Measurements from ENCODE around the gene PDE6H. TPM values are rescaled to one million over a fixed set of nuclear protein-coding genes. Genes with fewer than 3 reads are reported as not detected.

The PDE6H gene
- total and polyA plus RNA-seq, 10 of the 15 experiments (the other 5 are each of a cell fraction or from before 2014, with no cell fraction given) = 0.16 TPM; not detected in 9

GRCh38 chr12:14986449-14986848, 13.6 kb downstream of the PDE6H start:
- no peak overlapping the region for H3K27ac ChIP-seq (ENCODE audit: control insufficient read depth, insufficient read depth)
- no TSS peak for BruUV-seq (replicated peaks)
- ATAC-seq = no peak
- in situ Hi-C loops (cut with MboI) (loop anchor here (10.0 kb wide), 1 partner anchor 362 kb away; no protein-coding TSS in a partner anchor), intact Hi-C loops (cut with micrococcal nuclease; ENCODE audit: unreplicated experiment) (loop anchor here (5.0 kb wide), 1 partner anchor 34 kb away; no protein-coding TSS in a partner anchor)
- FAIRE-seq = no peak
- no peaks in the 10 kb centered on the region for H3K79me2 ChIP-seq (ENCODE audit: control insufficient read depth, insufficient read depth, low read length)
- ChIA-PET SMC1A (ENCODE audit: uncharacterized antibody, unreplicated experiment) (interaction anchor here (0.7 to 2.0 kb wide), 6 partner anchors 8 to 792 kb away, joined by 3 to 6 read pairs (median 4); no protein-coding TSS in a partner anchor), CTCF (interaction anchor here (0.6 to 2.8 kb wide), 7 partner anchors 9 to 262 kb away, joined by 3 to 19 read pairs (median 4); partner anchors contain the start of gene PDE6H), POLR2A (interaction anchor here (0.7 kb wide), 1 partner anchor 114 kb away, joined by 4 read pairs; no protein-coding TSS in a partner anchor), RAD21 (ENCODE audit: unreplicated experiment) (interaction anchor here (0.7 to 1.4 kb wide), 9 partner anchors 23 to 262 kb away, joined by 3 to 7 read pairs (median 5); partner anchors contain the start of gene ERP27)
- H3K9me3 ChIP-seq (replicated peaks; ENCODE audit: control insufficient read depth, insufficient read depth, low read length) = no peaks in the 10 kb centered on the region; the same call in 1 of the 3 replicates
- 96% methylated on average over 4 of the region's 4 CpGs for WGBS (ENCODE audit: insufficient coverage, insufficient replicate concordance, low lambda C conversion rate, missing lambda C conversion rate)
- H3K4me1 ChIP-seq (ENCODE audit: control insufficient read depth, insufficient read depth, low read length) = peaks cover 17% of the 10 kb centered on the region
- no peak overlapping the region for H3K4me2 ChIP-seq (ENCODE audit: control insufficient read depth, insufficient read depth)
- no peak overlapping the region for H2AFZ ChIP-seq (ENCODE audit: control insufficient read depth, low read depth, low read length)
- no peak overlapping the region for H3K4me3 ChIP-seq
- DNase-seq (ENCODE audit: low read depth, low spot score) = no peak
- no peaks in the 10 kb centered on the region for H3K27me3 ChIP-seq (replicated peaks in 1 of 2; ENCODE audit: control insufficient read depth in 2 of 2, insufficient read depth in 2 of 2, low read length in 1 of 2)
- no peak overlapping the region for H3K9ac ChIP-seq (ENCODE audit: control insufficient read depth, insufficient read depth, low read length)
- no peaks in the 10 kb centered on the region for H4K20me1 ChIP-seq (ENCODE audit: control insufficient read depth, insufficient read depth)
- no peaks in the 10 kb centered on the region for H3K36me3 ChIP-seq (ENCODE audit: control insufficient read depth in 2 of 2, insufficient read depth in 2 of 2, low read length in 1 of 2)
- TF ChIP-seq SMC3 (IDR thresholded peaks at IDR 0.05; ENCODE audit: borderline replicate concordance, low read length) (peak; percentile 26; the same call in 1 of the 2 replicates), YY1 (IDR thresholded peaks at IDR 0.05; ENCODE audit: low read depth, low read length) (no peak), TCF7 (IDR thresholded peaks at IDR 0.05; ENCODE audit: borderline replicate concordance) (no peak), JUNB (IDR thresholded peaks at IDR 0.05) (no peak), KLF5 (IDR thresholded peaks at IDR 0.05; ENCODE audit: partially characterized antibody) (no peak), WRNIP1 (IDR thresholded peaks at IDR 0.05; ENCODE audit: borderline replicate concordance, low read depth, low read length) (no peak), RELA (IDR thresholded peaks at IDR 0.05; ENCODE audit: borderline replicate concordance, partially characterized antibody) (no peak), PKNOX1 (IDR thresholded peaks at IDR 0.05) (no peak), ZNF384 (IDR thresholded peaks at IDR 0.05; ENCODE audit: borderline replicate concordance, low read depth, low read length) (peak; percentile 60), HDGF (IDR thresholded peaks at IDR 0.05) (no peak), ASH2L (IDR thresholded peaks at IDR 0.05; ENCODE audit: borderline replicate concordance, low read depth) (no peak), MTA2 (IDR thresholded peaks at IDR 0.05; ENCODE audit: low read depth) (no peak), NR2C1 (IDR thresholded peaks at IDR 0.05) (no peak), CTCF (IDR thresholded peaks at IDR 0.05 in 2 of 3, conservative IDR thresholded peaks at IDR 0.05 in 1 of 3; ENCODE audit: control insufficient read depth in 2 of 3, extremely low read depth in 1 of 3, insufficient read depth in 1 of 3, low read depth in 3 of 3, low read length in 3 of 3) (peak in 1 of 3 experiments; percentile 32; a peak in 1 of 6 replicates), ZBED1 (IDR thresholded peaks at IDR 0.05; ENCODE audit: borderline replicate concordance) (no peak), RAD21 (IDR thresholded peaks at IDR 0.05; ENCODE audit: insufficient read depth, low read depth, low read length) (peak; percentile 55), ATF7 (IDR thresholded peaks at IDR 0.05; ENCODE audit: low read depth) (no peak), CREM (IDR thresholded peaks at IDR 0.05; ENCODE audit: low read depth) (no peak), EGR1 (IDR thresholded peaks at IDR 0.05; ENCODE audit: borderline replicate concordance in 1 of 2, low read depth in 2 of 2, low read length in 2 of 2) (no peak), SREBF1 (IDR thresholded peaks at IDR 0.05; ENCODE audit: low read length) (no peak)
